HepG2 (cell line): ENCODE measurements around the gene OGFOD3. TPM values are rescaled to one million over a fixed set of nuclear protein-coding genes. Genes with fewer than 3 reads are reported as not detected.

Source experiments
- FOXC1 ChIP-seq: sonication (generic); formaldehyde crosslinking; IDR thresholded peaks from 2 replicates; pipeline ENCODE4 v1.8.0; 2022; ENCODE audit warnings: mild to moderate bottlenecking, missing genetic modification reagents, borderline replicate concordance
- MXD4 ChIP-seq: IDR thresholded peaks from 2 replicates; pipeline ENCODE4 v1.6.1; 2016; ENCODE audit warnings: mild to moderate bottlenecking, missing biosample characterization, missing genetic modification reagents
- NCOA1 ChIP-seq: sonication (generic); formaldehyde crosslinking; IDR thresholded peaks from 2 replicates; pipeline ENCODE4 v1.9.0; 2021; ENCODE audit warnings: missing genetic modification reagents
- SETDB1 ChIP-seq: sonication (generic); formaldehyde crosslinking; IDR thresholded peaks from 2 replicates; pipeline ENCODE4 v1.5.1; 2020; ENCODE audit warnings: missing genetic modification reagents, mild to moderate bottlenecking, borderline replicate concordance
- SMAD3 ChIP-seq: sonication (generic); formaldehyde crosslinking; IDR thresholded peaks from 2 replicates; pipeline ENCODE4 v1.4.0; 2020; ENCODE audit warnings: missing genetic modification reagents
- ZNF180 ChIP-seq: sonication (generic); formaldehyde crosslinking; IDR thresholded peaks from 2 replicates; pipeline ENCODE4 v1.4.0; 2020; ENCODE audit warnings: low read depth, missing genetic modification reagents, borderline replicate concordance
- ZNF263 ChIP-seq: sonication (generic); formaldehyde crosslinking; IDR thresholded peaks from 2 replicates; pipeline ENCODE4 v1.4.0; 2020; ENCODE audit warnings: missing genetic modification reagents
- ZNF75D ChIP-seq: sonication (generic); formaldehyde crosslinking; IDR thresholded peaks from 2 replicates; pipeline ENCODE4 v1.8.1; 2023; ENCODE audit warnings: missing genetic modification reagents, mild to moderate bottlenecking, borderline replicate concordance
- polyA plus RNA-seq, 8 experiments: library from polyadenylated mRNA; depleted of rRNA in 3 of 8; stranded (reverse) in 7 of 8; unstranded in 1 of 8; fragments of >200 nt; fragmentation: Illumina TruSeq in 4 of 8; extraction: Trizol in 4 of 8; gene quantifications; 2 replicates each; pipeline versions ENCODE4 v1.2.1 to v1.2.3, GENCODE V29; 2011 to 2016; ENCODE audit warnings: low read depth in 4 of 8, missing spikeins in 1 of 8, mixed read lengths in 1 of 8; ENCODE audit not compliant: insufficient read depth in 1 of 8
- total RNA-seq, 5 experiments: library from RNA; depleted of rRNA; stranded (reverse); fragments of >200 nt; fragmentation: Illumina TruSeq; extraction: Trizol; gene quantifications; 2 replicates each; pipeline ENCODE4 v1.2.3, GENCODE V29; 2016; ENCODE audit warnings: low read depth in 1 of 5
- TF ChIP-seq, protein P1 (sequence below), 2 experiments: sonication (generic) in 1 of 2; formaldehyde crosslinking in 1 of 2; IDR thresholded peaks; 2 replicates each; pipeline versions ENCODE4 v1.6.1 to v1.9.0; 2014 to 2022; ENCODE audit warnings: antibody characterized with exemption in 1 of 2, borderline replicate concordance in 1 of 2, inconsistent platforms in 1 of 2, low read depth in 1 of 2, missing genetic modification reagents in 1 of 2
- TF ChIP-seq, protein P2 (sequence below): sonication (generic); formaldehyde crosslinking; IDR thresholded peaks from 2 replicates; pipeline ENCODE4 v1.5.1; 2020; ENCODE audit warnings: missing genetic modification reagents, mild to moderate bottlenecking, borderline replicate concordance
- TF ChIP-seq, protein P3 (sequence below): sonication (generic); formaldehyde crosslinking; IDR thresholded peaks from 2 replicates; pipeline ENCODE4 v1.8.1; 2023; ENCODE audit warnings: mild to moderate bottlenecking, inconsistent platforms, moderate library complexity, missing genetic modification reagents, borderline replicate concordance
- TF ChIP-seq, protein P4 (sequence below): sonication (generic); formaldehyde crosslinking; IDR thresholded peaks from 2 replicates; pipeline ENCODE4 v1.8.0; 2022; ENCODE audit warnings: missing genetic modification reagents, low read depth, mild to moderate bottlenecking, borderline replicate concordance
- TF ChIP-seq, protein P5 (sequence below): sonication (generic); formaldehyde crosslinking; IDR thresholded peaks from 2 replicates; pipeline ENCODE4 v1.4.0; 2020; ENCODE audit warnings: missing genetic modification reagents
- TF ChIP-seq, protein P6 (sequence below): sonication (generic); formaldehyde crosslinking; IDR thresholded peaks from 2 replicates; pipeline ENCODE4 v1.4.0; 2020; ENCODE audit warnings: missing genetic modification reagents

The OGFOD3 gene
- total and polyA plus RNA-seq, 2 of the 13 experiments (the other 11 are each of a cell fraction or from before 2014, with no cell fraction given), result 40.0 to 42.1 TPM

DNA sequence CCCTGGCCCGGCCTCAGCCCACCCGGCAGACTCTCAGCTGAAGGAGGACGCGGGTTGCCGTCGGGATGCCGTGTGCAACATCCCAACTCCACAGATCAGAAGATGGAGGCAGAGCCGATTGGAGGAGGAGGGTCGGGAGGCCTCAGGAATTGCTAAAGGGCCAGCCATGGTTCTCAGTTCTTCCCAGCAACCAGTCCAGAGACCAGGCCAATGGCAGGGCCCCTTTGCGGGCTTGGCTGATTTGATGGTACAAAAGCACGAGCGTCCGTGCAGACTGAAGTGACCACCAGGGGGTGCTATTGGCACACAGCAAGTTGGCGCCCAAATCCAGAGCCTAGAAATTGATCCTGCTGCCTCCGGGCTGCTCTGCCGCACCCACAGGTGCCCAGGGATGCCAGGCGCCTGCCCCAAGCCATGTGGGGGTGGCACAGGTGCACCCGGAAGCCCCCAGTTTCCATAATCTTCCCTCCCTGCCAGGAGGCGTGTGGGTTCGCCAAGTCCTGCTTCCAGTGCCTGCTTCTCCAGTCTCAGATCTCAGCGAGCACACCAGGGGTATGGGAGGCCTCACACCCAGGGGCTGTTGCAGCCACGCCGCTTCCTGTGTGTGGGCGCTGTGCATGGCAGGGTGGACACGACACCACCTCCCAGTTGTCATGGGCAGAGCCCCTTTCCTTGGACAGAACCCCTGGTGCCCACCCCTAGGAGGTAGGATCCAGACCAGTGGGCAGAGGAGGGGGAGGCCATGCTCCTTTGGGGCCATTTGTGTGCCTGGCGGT is 66.5 kb downstream of the OGFOD3 start (continued):
- TF ChIP-seq, protein P1, sequence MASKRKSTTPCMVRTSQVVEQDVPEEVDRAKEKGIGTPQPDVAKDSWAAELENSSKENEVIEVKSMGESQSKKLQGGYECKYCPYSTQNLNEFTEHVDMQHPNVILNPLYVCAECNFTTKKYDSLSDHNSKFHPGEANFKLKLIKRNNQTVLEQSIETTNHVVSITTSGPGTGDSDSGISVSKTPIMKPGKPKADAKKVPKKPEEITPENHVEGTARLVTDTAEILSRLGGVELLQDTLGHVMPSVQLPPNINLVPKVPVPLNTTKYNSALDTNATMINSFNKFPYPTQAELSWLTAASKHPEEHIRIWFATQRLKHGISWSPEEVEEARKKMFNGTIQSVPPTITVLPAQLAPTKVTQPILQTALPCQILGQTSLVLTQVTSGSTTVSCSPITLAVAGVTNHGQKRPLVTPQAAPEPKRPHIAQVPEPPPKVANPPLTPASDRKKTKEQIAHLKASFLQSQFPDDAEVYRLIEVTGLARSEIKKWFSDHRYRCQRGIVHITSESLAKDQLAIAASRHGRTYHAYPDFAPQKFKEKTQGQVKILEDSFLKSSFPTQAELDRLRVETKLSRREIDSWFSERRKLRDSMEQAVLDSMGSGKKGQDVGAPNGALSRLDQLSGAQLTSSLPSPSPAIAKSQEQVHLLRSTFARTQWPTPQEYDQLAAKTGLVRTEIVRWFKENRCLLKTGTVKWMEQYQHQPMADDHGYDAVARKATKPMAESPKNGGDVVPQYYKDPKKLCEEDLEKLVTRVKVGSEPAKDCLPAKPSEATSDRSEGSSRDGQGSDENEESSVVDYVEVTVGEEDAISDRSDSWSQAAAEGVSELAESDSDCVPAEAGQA (IDR thresholded peaks at IDR 0.05; ENCODE audit: low read depth), result 0 out of 2 replicates have a peak, but pooled peaks have one; percentile 12
- TF ChIP-seq, protein P1 (CRISPR knock-in tag; IDR thresholded peaks at IDR 0.05; ENCODE audit: borderline replicate concordance), result no peak
- TF ChIP-seq SETDB1 (no peak), FOXC1 (peak; percentile 80), NCOA1 (CRISPR knock-in tag) (peak; percentile 77), MXD4 (CRISPR knock-in tag) (peak; percentile 72; the same call in 1 of the 2 replicates), SMAD3 (0 out of 2 replicates have a peak, but pooled peaks have one; percentile 32), ZNF263 (CRISPR knock-in tag) (peak; percentile 77), ZNF75D (CRISPR knock-in tag) (no peak), ZNF180 (peak; percentile 49; the same call in 1 of the 2 replicates)
- TF ChIP-seq, protein P2, sequence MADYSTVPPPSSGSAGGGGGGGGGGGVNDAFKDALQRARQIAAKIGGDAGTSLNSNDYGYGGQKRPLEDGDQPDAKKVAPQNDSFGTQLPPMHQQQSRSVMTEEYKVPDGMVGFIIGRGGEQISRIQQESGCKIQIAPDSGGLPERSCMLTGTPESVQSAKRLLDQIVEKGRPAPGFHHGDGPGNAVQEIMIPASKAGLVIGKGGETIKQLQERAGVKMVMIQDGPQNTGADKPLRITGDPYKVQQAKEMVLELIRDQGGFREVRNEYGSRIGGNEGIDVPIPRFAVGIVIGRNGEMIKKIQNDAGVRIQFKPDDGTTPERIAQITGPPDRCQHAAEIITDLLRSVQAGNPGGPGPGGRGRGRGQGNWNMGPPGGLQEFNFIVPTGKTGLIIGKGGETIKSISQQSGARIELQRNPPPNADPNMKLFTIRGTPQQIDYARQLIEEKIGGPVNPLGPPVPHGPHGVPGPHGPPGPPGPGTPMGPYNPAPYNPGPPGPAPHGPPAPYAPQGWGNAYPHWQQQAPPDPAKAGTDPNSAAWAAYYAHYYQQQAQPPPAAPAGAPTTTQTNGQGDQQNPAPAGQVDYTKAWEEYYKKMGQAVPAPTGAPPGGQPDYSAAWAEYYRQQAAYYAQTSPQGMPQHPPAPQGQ, result no peak
- TF ChIP-seq, protein P3, sequence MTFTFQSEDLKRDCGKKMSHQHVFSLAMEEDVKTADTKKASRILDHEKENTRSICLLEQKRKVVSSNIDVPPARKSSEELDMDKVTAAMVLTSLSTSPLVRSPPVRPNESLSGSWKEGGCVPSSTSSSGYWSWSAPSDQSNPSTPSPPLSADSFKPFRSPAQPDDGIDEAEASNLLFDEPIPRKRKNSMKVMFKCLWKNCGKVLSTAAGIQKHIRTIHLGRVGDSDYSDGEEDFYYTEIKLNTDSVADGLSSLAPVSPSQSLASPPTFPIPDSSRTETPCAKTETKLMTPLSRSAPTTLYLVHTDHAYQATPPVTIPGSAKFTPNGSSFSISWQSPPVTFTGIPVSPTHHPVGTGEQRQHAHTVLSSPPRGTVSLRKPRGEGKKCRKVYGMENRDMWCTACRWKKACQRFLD (CRISPR knock-in tag), result peak; percentile 53; the same call in 1 of the 2 replicates
- TF ChIP-seq, protein P4, sequence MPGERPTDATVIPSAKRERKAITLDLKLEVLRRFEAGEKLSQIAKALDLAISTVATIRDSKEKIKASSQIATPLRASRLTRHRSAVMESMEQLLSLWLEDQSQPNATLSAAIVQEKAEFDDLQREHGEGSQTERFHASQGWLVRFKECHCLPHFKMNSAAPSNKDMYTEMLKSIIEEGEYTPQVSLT, result no peak
- TF ChIP-seq, protein P5, sequence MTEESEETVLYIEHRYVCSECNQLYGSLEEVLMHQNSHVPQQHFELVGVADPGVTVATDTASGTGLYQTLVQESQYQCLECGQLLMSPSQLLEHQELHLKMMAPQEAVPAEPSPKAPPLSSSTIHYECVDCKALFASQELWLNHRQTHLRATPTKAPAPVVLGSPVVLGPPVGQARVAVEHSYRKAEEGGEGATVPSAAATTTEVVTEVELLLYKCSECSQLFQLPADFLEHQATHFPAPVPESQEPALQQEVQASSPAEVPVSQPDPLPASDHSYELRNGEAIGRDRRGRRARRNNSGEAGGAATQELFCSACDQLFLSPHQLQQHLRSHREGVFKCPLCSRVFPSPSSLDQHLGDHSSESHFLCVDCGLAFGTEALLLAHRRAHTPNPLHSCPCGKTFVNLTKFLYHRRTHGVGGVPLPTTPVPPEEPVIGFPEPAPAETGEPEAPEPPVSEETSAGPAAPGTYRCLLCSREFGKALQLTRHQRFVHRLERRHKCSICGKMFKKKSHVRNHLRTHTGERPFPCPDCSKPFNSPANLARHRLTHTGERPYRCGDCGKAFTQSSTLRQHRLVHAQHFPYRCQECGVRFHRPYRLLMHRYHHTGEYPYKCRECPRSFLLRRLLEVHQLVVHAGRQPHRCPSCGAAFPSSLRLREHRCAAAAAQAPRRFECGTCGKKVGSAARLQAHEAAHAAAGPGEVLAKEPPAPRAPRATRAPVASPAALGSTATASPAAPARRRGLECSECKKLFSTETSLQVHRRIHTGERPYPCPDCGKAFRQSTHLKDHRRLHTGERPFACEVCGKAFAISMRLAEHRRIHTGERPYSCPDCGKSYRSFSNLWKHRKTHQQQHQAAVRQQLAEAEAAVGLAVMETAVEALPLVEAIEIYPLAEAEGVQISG (CRISPR knock-in tag), result peak; percentile 71
- TF ChIP-seq, protein P6, sequence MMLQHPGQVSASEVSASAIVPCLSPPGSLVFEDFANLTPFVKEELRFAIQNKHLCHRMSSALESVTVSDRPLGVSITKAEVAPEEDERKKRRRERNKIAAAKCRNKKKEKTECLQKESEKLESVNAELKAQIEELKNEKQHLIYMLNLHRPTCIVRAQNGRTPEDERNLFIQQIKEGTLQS (CRISPR knock-in tag), result no peak
